Cerebellar cortex (tissue), 1 donor: Measurements from ENCODE around the gene MGME1.
"Not testable (repeated sequence)": the region's sequence is repeated elsewhere in the genome, so short reads cannot be mapped to it uniquely, and the experiment has no call there.

Experiments used
- DNase-seq: peaks from one replicate; pipeline ENCODE4 v3.0.0-alpha.2; 2015; ENCODE audit warnings: low spot score

Gene MGME1

GRCh38 chr20:17960400-17960885 lies 8.4 kb upstream of the MGME1 start:
- DNase-seq: not testable (repeated sequence)

- no peak for DNase-seq
Measured at GRCh38 chr20:17960927-17961586, 7.8 kb upstream of the MGME1 start.

- no peak for DNase-seq
Measured at GRCh38 chr20:17961587-17961940, 7.3 kb upstream of the MGME1 start.

GRCh38 chr20:17963114-17963897 lies 5.5 kb upstream of the MGME1 start:
- DNase-seq: no peak

GRCh38 chr20:17964073-17964472 lies 4.7 kb upstream of the MGME1 start:
- DNase-seq: no peak

GRCh38 chr20:17964632-17965031 lies 4.2 kb upstream of the MGME1 start:
- no peak for DNase-seq

- no peak for DNase-seq
Measured at GRCh38 chr20:17965042-17965697, 3.6 kb upstream of the MGME1 start.

- peak; percentile 33 for DNase-seq
Measured at GRCh38 chr20:17966432-17967310, 2.1 kb upstream of the MGME1 start.

- peak; percentile 23 for DNase-seq
Measured at GRCh38 chr20:17967521-17968365, 1.1 kb upstream of the MGME1 start.

- DNase-seq: peak; percentile 64
Measured at GRCh38 chr20:17969278-17969883, 563 bp downstream of the MGME1 start.

- peak; percentile 50 for DNase-seq
Measured at GRCh38 chr20:17969884-17970409, 1.1 kb downstream of the MGME1 start.

GRCh38 chr20:17971300-17972013 lies 2.6 kb downstream of the MGME1 start:
- peak; percentile 33 for DNase-seq

GRCh38 chr20:17972121-17972520 lies 3.3 kb downstream of the MGME1 start:
- DNase-seq: peak; percentile 29

- no peak for DNase-seq
Measured at GRCh38 chr20:17976305-17976704, 7.5 kb downstream of the MGME1 start.

GRCh38 chr20:17985388-17986018 lies 16.7 kb downstream of the MGME1 start:
- no peak for DNase-seq

- DNase-seq: no peak
Measured at GRCh38 chr20:17987988-17988387, 19.2 kb downstream of the MGME1 start.

GRCh38 chr20:17990278-17990972 lies 21.6 kb downstream of the MGME1 start:
- DNase-seq: no peak

- DNase-seq: no peak
Measured at GRCh38 chr20:17992224-17992637, 23.4 kb downstream of the MGME1 start.
